ENCODE data around the gene SLC52A1.

GRCh38 chr17:4999430-5000093 is 35.7 kb downstream of the SLC52A1 start:
- TF ChIP-seq EZH2 (IDR thresholded peaks at IDR 0.05; ENCODE audit: insufficient read depth, poor library complexity, severe bottlenecking) (no peak), EZH2phosphoT487 (IDR thresholded peaks at IDR 0.05; ENCODE audit: insufficient read depth, low read depth) (no peak)
